Ovary (tissue), 3 donors: ENCODE data around the gene ALDH2.

Source experiments
- CTCF ChIP-seq, 3 donors: fragments of 450-650 bp in 2 of 3; fragments of 200-600 bp in 1 of 3; IDR thresholded peaks; one replicate each; pipeline versions ENCODE4 v1.5.1 to v1.8.0; 2016 to 2022; ENCODE audit warnings: antibody characterized with exemption in 3 of 3, mild to moderate bottlenecking in 1 of 3
- EP300 ChIP-seq: sonication (generic); formaldehyde crosslinking; IDR thresholded peaks from one replicate; pipeline ENCODE4 v1.6.1; 2017; ENCODE audit warnings: antibody characterized with exemption
- POLR2A ChIP-seq: fragments of 450-650 bp; IDR thresholded peaks from one replicate; pipeline ENCODE4 v1.6.1; 2017; ENCODE audit warnings: antibody characterized with exemption, mild to moderate bottlenecking, moderate library complexity
- donor health status: DM: no; HTN: no; CAD: no.

- TF ChIP-seq CTCF (IDR thresholded peaks at IDR 0.05), result no peak
- TF ChIP-seq POLR2A, result no peak
- no peak for TF ChIP-seq EP300
Measured at GRCh38 chr12:111864913-111865312, 98.2 kb downstream of the ALDH2 start.
